NCI-H345 treated with DMSO at 0.1 percent for 48 hours (cell line): ENCODE data around the gene RELB.

Experiments used
- DNase-seq: peaks from one replicate; lab custom pipeline; 2025; ENCODE audit not compliant: unreplicated experiment; lab: John Stamatoyannopoulos, UW

RELB gene

GRCh38 chr19:45078390-45079062 is 77.3 kb downstream of the RELB start:
- no peak for DNase-seq

- peak; percentile 24 for DNase-seq
Measured at GRCh38 chr19:45079063-45079910, 78.0 kb downstream of the RELB start, which contains the start of gene GEMIN7. GEMIN7 (plus strand) TSS chr19:45079260; CDS start chr19:45090115, 10,855 bp downstream.

GRCh38 chr19:45079911-45080370 is 78.7 kb downstream of the RELB start:
- no peak for DNase-seq

GRCh38 chr19:45082170-45082569 is 80.9 kb downstream of the RELB start:
- DNase-seq: no peak

GRCh38 chr19:45086480-45086879 is 85.2 kb downstream of the RELB start:
- no peak for DNase-seq

- no peak for DNase-seq
Measured at GRCh38 chr19:45087531-45087930, 86.3 kb downstream of the RELB start.
